Measurements from ENCODE around the gene SPATA31C1.

DNA sequence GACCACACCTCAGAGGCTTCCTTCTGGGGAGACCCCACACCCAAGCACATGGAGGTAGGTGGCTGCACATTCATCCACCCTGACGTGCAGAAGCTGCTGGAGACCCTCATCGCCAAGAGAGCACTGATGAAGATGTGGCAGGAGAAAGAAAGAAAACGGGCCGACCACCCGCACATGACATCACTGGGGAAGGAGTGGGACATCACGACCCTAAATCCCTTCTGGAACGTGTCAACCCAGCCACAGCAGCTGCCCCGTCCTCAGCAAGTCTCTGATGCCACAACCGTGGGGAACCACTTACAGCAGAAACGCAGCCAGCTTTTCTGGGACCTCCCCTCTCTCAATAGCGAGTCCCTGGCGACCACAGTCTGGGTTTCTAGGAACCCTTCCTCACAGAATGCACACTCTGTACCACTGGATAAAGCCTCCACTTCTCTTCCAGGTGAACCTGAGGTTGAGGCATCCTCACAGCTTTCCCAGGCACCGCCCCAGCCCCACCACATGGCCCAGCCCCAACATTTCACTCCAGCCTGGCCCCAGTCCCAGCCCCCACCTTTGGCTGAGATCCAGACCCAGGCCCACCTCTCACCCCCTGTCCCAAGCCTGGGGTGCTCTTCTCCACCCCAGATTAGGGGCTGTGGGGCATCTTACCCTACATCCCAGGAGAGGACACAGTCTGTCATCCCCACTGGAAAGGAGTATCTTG, 32.1 kb upstream of the SPATA31C1 start:
- TF ChIP-seq CBX2 (IDR thresholded peaks at IDR 0.05; ENCODE audit: borderline replicate concordance, low read depth) (no peak), SREBF2 (IDR thresholded peaks at IDR 0.05) (no peak), RAD21 (conservative IDR thresholded peaks at IDR 0.05 in 1 of 2, IDR thresholded peaks at IDR 0.05 in 1 of 2) (no peak), ESRRA (IDR thresholded peaks at IDR 0.05; ENCODE audit: borderline replicate concordance, low read length) (no peak), POLR2A (IDR thresholded peaks at IDR 0.05; ENCODE audit: low read length) (no peak), RCOR1 (IDR thresholded peaks at IDR 0.05; ENCODE audit: low read depth, low read length) (no peak)
- TF ChIP-seq, protein P1, sequence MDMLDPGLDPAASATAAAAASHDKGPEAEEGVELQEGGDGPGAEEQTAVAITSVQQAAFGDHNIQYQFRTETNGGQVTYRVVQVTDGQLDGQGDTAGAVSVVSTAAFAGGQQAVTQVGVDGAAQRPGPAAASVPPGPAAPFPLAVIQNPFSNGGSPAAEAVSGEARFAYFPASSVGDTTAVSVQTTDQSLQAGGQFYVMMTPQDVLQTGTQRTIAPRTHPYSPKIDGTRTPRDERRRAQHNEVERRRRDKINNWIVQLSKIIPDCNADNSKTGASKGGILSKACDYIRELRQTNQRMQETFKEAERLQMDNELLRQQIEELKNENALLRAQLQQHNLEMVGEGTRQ (IDR thresholded peaks at IDR 0.05) = no peak
- TF ChIP-seq, protein P2, sequence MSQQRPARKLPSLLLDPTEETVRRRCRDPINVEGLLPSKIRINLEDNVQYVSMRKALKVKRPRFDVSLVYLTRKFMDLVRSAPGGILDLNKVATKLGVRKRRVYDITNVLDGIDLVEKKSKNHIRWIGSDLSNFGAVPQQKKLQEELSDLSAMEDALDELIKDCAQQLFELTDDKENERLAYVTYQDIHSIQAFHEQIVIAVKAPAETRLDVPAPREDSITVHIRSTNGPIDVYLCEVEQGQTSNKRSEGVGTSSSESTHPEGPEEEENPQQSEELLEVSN (IDR thresholded peaks at IDR 0.05; ENCODE audit: borderline replicate concordance, low read depth) = no peak
- TF ChIP-seq, protein P3, sequence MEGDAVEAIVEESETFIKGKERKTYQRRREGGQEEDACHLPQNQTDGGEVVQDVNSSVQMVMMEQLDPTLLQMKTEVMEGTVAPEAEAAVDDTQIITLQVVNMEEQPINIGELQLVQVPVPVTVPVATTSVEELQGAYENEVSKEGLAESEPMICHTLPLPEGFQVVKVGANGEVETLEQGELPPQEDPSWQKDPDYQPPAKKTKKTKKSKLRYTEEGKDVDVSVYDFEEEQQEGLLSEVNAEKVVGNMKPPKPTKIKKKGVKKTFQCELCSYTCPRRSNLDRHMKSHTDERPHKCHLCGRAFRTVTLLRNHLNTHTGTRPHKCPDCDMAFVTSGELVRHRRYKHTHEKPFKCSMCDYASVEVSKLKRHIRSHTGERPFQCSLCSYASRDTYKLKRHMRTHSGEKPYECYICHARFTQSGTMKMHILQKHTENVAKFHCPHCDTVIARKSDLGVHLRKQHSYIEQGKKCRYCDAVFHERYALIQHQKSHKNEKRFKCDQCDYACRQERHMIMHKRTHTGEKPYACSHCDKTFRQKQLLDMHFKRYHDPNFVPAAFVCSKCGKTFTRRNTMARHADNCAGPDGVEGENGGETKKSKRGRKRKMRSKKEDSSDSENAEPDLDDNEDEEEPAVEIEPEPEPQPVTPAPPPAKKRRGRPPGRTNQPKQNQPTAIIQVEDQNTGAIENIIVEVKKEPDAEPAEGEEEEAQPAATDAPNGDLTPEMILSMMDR (IDR thresholded peaks at IDR 0.05) = no peak

Measured in A549 (cell line).